GM18526 (cell line): Measurements from ENCODE around the gene GPR141.

Source experiments
- POLR2A ChIP-seq: IDR thresholded peaks from 3 replicates; pipeline ENCODE4 v1.6.1; 2011; ENCODE audit not compliant: insufficient read length; ENCODE audit errors: extremely low read depth

Gene GPR141

GRCh38 chr7:37683246-37684120, at the start of gene GPR141:
Gene GPR141, plus strand, starts transcription at chr7:37683766. Its CDS starts 56,628 bp downstream, at chr7:37740394.
- no peak for TF ChIP-seq POLR2A

- TF ChIP-seq POLR2A = no peak
Observed at GRCh38 chr7:37635346-37635745, 48.2 kb upstream of the GPR141 start.

GRCh38 chr7:37642028-37642540, 41.5 kb upstream of the GPR141 start:
- TF ChIP-seq POLR2A = no peak

- no peak for TF ChIP-seq POLR2A
Observed at GRCh38 chr7:37643876-37644275, 39.7 kb upstream of the GPR141 start.

GRCh38 chr7:37645282-37646050, 38.1 kb upstream of the GPR141 start:
- TF ChIP-seq POLR2A = no peak

GRCh38 chr7:37656913-37657530, 26.5 kb upstream of the GPR141 start:
- TF ChIP-seq POLR2A = no peak

GRCh38 chr7:37657816-37658215, 25.8 kb upstream of the GPR141 start:
- TF ChIP-seq POLR2A = no peak

- no peak for TF ChIP-seq POLR2A
Observed at GRCh38 chr7:37659971-37660565, 23.5 kb upstream of the GPR141 start.

GRCh38 chr7:37660614-37661013, 23.0 kb upstream of the GPR141 start:
- TF ChIP-seq POLR2A = no peak

- TF ChIP-seq POLR2A = no peak
Observed at GRCh38 chr7:37663693-37664092, 19.9 kb upstream of the GPR141 start.

- no peak for TF ChIP-seq POLR2A
Observed at GRCh38 chr7:37665352-37666022, 18.1 kb upstream of the GPR141 start.

- no peak for TF ChIP-seq POLR2A
Observed at GRCh38 chr7:37666026-37666799, 17.4 kb upstream of the GPR141 start.

GRCh38 chr7:37669818-37670217, 13.7 kb upstream of the GPR141 start:
- no peak for TF ChIP-seq POLR2A

- no peak for TF ChIP-seq POLR2A
Observed at GRCh38 chr7:37670436-37670835, 13.1 kb upstream of the GPR141 start.
